GM21367 (cell line): Measurements from ENCODE around the gene BRD7.
A peak's percentile ranks its signal among the peaks of the same experiment; 100 is the strongest.

Experiments
- ATAC-seq: cut with Tn5 transposase; IDR thresholded peaks from one replicate; pipeline ENCODE4 v1.9.1; 2021; ENCODE audit not compliant: unreplicated experiment

The BRD7 gene

GRCh38 chr16:50368410-50369132, at the start of gene BRD7:
Gene BRD7 (minus strand): TSS chr16:50368988. CDS start chr16:50368774, 214 bp downstream.
- peak; percentile 48 for ATAC-seq

- no peak for ATAC-seq
These were observed 47.6 kb upstream of the BRD7 start for GRCh38 chr16:50416388-50416787.

GRCh38 chr16:50414152-50414551, 45.4 kb upstream of the BRD7 start:
- ATAC-seq = no peak

GRCh38 chr16:50411034-50411433, 42.2 kb upstream of the BRD7 start:
- no peak for ATAC-seq

- ATAC-seq = no peak
These were observed 39.3 kb upstream of the BRD7 start for GRCh38 chr16:50408001-50408561.

GRCh38 chr16:50407351-50407750, 38.6 kb upstream of the BRD7 start:
- ATAC-seq = no peak

GRCh38 chr16:50403491-50403890, 34.7 kb upstream of the BRD7 start:
- no peak for ATAC-seq

GRCh38 chr16:50402298-50402895, 33.6 kb upstream of the BRD7 start:
- ATAC-seq = no peak

GRCh38 chr16:50401355-50401754, 32.6 kb upstream of the BRD7 start:
- ATAC-seq = no peak

GRCh38 chr16:50400967-50401348, 32.2 kb upstream of the BRD7 start:
- no peak for ATAC-seq

GRCh38 chr16:50400312-50400966, 31.7 kb upstream of the BRD7 start:
- no peak for ATAC-seq

- no peak for ATAC-seq
These were observed 30.6 kb upstream of the BRD7 start for GRCh38 chr16:50399411-50399810.

GRCh38 chr16:50398336-50398735, 29.5 kb upstream of the BRD7 start:
- no peak for ATAC-seq

GRCh38 chr16:50396761-50397535, 28.2 kb upstream of the BRD7 start:
- no peak for ATAC-seq

GRCh38 chr16:50395763-50396710, 27.2 kb upstream of the BRD7 start:
- ATAC-seq = no peak

GRCh38 chr16:50393858-50394802, 25.3 kb upstream of the BRD7 start:
- no peak for ATAC-seq

- no peak for ATAC-seq
These were observed 24.6 kb upstream of the BRD7 start for GRCh38 chr16:50393416-50393815.

- ATAC-seq = no peak
These were observed 22.3 kb upstream of the BRD7 start for GRCh38 chr16:50390914-50391716.
